ENCODE data around the gene SFI1.
"Not testable (repeated sequence)": the region's sequence is repeated elsewhere in the genome, so short reads cannot be mapped to it uniquely, and the experiment has no call there.

The SFI1 gene

DNA sequence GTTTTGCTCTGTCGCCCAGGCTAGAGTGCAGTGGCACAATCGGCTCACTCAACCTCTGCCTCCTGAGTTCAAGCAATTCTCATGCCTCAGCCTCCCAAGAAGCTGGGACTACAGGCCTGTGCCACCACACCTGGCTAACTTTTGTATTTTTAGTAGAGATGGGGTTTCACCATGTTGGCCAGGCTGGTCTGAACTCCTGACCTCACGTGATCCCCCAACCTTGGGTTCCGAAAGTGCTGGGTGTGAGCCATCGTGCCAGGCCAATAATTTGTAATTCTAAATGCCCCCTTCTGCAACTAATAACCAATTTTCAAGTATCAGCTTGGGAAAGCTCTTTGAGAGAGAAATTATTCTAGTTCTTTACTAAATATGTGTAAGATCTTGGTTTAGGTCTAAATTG lies 3.0 kb upstream of the SFI1 start:
- DNase-seq = not testable (repeated sequence)

DNA sequence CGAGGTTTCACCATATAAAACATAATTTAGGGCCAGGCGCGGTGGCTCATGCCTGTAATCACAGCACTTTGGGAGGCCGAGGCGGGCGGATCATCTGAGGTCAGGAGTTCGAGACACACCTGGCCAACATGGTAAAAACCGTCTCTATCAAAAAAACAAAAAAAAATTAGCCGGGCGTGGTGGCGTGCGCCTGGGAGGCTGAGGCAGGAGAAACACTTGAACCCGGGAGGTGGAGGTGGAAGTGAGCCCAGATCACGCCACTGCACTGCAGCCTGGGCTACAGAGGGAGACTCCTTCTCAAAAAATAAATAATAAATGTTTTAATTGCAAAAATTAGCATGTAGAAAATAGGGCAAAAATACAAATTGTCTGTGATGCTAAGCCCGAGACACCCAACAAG lies 993 bp upstream of the SFI1 start:
- DNase-seq = no peak

- peak in 1 of 2 experiments; percentile 15 for DNase-seq
These were observed 405 bp downstream of the SFI1 start for GRCh38 chr22:31496735-31497146.

DNA sequence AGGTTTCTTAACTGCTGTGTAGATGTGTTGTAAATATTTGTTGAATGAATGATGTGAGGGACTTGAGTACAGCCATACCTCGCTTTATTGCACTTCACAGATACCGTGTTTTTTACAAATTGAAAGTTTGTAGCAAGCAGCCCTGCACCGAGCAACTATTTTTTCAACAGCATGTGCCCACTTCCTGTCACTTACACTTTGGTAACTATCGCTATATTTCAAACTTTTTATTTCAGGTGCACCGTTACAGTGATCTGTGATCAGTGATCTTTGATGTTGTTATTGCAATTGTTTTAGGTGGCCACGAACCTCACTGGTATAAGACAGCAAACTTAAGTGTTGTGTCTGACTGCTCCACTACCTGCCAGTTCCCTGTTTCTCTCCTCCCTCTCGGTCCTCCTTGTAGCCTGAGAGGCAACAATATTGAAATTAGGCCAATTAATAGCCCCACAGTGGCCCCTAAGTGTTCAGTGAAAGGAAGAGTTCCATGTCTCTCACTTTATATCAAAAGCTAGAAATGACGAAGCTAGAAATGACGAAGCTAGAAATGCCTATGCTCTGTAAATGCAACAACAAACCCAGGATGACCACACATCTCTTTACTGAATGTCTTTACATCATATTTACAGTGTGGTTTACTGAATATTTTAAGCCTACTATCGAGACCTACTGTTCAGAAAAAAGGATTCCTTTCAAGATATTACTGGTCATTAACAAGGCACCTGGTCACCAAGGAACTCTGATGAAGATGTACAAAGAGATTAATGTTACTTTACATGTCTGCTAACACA lies 1.0 kb downstream of the SFI1 start:
- DNase-seq = no peak

DNA sequence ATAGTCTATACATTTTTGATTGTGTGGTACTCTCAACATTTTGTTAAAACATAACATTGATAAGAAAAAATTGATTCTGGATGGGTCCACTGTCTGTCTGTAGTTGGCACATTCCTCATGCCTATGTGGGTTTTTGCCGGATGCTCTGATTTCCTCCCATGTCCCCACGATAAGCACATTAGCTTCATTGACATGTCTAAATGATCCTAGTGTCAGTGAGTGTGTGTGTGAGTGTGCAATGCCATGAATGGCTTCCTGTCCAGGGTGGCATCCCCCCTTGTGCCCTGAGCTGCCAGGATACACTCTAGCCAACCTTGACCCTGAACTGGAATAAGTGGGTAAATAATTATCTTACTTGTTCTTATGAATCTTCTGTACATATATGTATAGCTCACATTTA lies 5.4 kb downstream of the SFI1 start:
- no peak for DNase-seq

DNA sequence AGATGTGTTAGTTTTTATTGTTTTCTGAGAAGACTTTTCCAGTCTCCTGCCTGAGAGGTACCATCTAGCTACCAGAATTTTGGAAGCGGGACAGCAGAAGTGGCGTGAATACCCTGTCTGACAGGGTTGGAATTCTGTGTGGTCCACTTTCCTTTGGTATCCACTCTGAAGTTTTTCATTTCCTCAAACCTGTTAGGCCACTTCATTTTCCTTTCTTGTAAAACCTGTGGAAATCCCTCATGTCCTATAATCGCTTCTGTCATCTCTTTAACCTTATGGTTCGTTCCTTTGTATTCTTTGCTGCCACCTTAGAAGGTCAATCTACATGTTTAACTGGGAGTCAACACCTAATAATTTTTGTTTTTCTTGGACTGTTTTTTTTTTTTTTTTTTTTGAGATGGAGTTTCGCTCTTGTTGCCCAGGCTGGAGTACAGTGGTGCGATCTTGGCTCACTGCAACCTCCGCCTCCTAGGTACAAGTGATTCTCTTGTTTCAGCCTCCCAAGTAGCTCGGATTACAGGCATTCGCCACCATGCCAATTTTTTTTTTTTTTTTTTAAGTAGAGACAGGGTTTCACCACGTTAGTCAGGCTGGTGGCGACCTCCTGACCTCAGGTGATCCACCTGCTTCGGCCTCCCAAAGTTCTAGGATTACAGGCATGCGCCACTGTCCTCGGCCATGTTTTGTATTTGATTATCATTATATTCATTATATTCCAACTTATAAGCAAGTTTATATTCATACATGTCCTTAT lies 7.1 kb downstream of the SFI1 start:
- DNase-seq = no peak

GRCh38 chr22:31504282-31504681 lies 7.9 kb downstream of the SFI1 start:
- no peak for DNase-seq

DNA sequence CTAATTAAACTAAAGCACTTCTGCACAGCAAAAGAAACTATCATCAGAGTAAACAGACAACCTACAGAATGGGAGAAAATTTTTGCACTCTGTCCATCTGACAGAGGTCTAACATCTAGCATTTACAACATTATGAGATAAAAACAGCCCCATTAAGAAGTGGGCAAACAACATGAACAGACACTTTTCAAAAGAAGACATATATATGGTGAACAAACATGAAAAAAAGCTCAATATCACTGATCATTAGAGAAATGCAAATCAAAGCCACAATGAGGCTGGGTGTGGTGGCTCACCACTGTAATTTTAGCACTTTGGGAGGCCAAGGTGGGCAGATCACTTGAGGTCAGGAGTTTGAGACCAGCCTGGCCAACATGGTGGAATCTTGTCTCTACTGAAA lies 11.2 kb downstream of the SFI1 start:
- DNase-seq = not testable (repeated sequence)

- no peak for DNase-seq
These were observed 12.2 kb downstream of the SFI1 start for GRCh38 chr22:31508536-31508935.

DNA sequence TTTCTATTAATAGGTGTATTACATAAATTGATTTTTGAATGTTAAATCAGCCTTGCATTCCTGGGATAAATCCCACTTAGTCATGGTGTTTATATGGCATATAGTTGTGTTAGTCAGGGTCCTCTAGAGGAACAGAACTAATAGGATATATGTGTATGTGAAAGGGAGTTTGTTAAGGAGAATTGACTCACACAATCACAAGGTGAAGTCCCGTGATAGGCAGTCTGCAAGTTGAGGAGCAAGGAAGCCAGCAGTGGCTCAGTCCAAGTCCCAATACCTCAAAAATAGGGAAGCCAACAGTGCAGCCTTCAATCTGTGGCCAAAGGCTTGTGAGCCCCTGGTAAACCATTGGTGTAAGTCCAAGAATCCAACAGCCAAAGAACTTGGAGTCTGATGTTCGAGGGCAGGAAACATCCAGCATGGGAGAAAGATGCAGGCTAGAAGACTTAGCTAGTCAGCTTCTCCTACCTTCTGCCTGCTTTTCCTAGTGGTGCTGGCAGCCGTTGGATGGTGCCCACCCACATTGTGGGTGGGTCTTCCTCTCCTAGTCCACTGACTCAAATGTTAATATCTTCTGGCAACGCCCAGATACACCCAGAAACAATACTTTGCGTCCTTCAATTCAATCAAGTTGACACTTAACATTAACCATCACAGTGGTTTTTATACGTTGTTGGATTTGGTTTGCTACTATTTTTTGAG lies 12.9 kb downstream of the SFI1 start:
- DNase-seq = no peak

DNA sequence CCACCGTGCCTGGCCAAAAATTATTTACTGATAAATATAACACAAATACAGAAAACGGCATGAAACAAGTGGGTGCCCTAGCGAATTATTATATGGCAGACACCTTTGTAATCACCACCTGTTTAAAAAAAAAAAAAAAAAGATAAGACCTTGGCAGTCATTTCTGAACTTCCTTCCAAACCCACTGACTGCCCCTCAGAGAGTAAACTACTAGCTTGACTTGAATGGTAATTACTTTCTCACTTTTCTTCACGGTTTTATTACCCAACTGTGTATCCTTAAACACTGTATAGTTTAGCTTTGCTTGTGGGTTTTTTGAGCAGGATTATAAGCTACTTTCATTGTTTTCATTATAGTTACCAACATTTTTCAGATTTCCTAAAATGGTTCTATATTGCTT lies 23.7 kb downstream of the SFI1 start:
- DNase-seq = no peak

DNA sequence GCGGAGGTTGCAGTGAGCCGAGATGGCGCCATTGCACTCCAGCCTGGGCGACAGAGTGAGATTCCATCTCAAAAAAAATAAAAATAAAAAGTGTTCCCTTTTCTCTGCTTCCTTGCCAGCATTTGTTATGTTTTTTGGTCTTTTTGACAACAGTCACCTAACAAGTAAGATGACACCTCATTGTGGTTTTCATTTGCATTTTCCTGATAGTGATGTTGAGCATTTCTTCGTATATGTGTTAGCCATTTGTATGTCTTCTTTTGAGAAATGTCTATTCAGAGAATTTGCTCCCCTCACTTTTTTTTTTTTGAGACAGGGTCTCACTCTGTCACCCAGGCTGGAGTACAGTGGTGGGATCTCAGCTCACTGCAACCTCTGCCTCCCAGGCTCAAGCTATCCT lies 27.8 kb downstream of the SFI1 start:
- DNase-seq = not testable (repeated sequence)

- no peak for DNase-seq
These were observed 29.9 kb downstream of the SFI1 start for GRCh38 chr22:31526270-31526669.

- no peak for DNase-seq
These were observed 34.5 kb downstream of the SFI1 start for GRCh38 chr22:31530823-31531195.

GRCh38 chr22:31532060-31532459 lies 35.7 kb downstream of the SFI1 start:
- no peak for DNase-seq

DNA sequence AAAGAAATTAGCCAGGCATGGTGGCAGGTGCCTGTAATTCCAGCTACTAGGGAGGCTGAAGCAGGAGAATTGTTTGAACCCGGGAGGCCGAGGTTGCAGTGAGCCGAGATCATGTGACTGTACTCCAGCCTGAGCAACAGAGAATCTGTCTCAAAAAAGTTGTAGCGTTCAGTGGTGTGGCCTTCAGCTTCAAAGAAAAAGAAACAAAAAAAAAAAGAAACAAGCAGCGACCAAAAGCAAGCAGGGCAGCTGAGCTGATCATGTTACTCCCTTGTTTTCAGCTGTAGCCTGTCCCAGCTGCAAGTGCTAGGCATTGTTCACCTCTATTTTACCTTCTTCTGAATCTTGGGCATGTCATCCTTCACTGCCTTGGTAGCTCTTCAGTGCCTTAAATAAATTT lies 37.0 kb downstream of the SFI1 start:
- no peak for DNase-seq

GRCh38 chr22:31537019-31537535 lies 40.7 kb downstream of the SFI1 start:
- DNase-seq = no peak

DNA sequence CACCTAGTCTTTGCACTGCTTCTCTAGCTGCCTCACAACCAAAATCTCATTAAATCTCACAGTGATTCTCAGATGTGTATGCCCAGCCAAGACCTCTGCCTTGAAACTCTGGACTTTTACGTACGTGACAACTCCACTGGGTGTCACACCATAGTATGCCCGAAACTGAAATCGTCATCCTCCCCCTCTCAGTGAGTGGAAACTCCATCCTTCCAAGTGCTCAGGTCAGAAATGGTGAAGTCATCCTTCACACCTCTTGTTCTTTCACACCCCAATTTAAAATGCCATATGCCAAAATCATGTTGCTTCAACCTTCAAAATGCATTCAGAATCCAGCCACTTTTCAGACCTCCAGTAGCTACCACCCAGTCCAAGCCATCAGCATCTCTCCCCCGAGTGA lies 42.5 kb downstream of the SFI1 start:
- no peak for DNase-seq

DNA sequence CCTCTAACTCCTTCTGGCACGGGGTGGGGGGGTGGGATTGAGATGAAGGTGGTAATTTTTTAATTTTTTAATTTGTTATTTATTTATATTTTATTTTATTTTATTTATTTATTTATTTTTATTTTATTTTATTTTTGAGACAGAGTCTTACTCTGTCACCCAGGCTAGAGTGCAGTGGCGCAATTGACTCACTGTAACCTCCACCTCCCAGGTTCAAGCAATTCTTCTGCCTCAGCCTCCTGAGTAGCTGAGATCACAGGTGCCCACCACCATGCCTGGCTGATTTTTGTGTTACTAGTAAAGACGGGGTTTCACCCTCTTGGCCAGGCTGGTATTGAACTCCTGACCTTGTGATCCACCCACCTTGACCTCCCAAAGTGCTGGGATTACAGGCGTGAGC lies 43.8 kb downstream of the SFI1 start:
- DNase-seq = not testable (repeated sequence)

GRCh38 chr22:31540966-31541365 lies 44.6 kb downstream of the SFI1 start:
- DNase-seq = no peak

GRCh38 chr22:31544481-31545480 lies 48.4 kb downstream of the SFI1 start:
- no peak for DNase-seq

GRCh38 chr22:31550871-31551370 lies 54.6 kb downstream of the SFI1 start:
- DNase-seq = no peak

Data from AML-193 (cell line).